ENCODE results near the gene ZNF609. TPM values are rescaled to one million over a fixed set of nuclear protein-coding genes. Genes with fewer than 3 reads are reported as not detected.

Gene ZNF609
- polyA plus RNA-seq, 1 donor (not counting 4 experiments of a cell fraction or from before 2014, with no cell fraction given), result 16.9 TPM

DNA sequence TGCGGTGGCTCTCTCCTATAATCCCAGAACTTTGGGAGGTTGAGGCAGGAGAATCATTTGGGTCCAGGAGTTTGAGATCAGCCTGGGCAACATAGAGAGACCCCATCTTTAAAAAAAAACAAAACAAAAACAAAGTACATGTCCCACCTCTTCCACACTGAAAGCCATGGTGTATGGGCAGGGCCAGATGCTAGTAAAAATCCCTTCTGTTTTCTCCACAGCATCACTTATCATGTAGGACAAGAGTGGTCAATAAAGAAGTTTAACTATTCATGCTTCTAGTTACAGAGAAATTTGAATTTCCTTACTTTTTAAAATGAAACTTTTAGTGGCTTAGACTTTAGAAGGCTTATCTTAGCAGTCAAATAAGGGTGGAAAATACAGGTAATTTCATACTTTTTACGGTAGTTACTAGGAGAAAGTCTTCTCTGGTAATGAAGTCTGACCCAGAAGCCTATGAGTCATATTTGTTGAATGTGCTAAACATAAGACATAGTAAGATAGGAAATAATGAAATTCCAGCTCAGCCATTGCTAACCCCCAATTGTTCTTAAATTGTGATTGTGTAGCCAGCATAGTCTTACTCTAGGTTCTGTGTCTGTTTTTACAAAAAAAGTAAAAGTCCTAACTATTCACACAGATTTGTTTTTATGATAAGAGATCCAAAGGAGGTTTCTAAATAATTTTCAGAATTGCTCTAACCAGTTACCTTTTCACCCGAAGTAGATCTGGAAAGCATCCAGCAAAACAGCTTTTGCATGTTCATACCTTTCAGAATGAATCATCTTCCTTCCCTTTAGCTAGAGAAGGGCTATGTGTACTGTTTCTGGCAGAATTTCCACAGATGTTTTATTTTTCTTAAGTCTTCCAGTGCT lies 16.4 kb upstream of the ZNF609 start:
- peak overlapping the region; percentile 68 for H2AFZ ChIP-seq (ENCODE audit: control insufficient read depth, low read length)
- peaks cover 19% of the 10 kb centered on the region for H3K4me1 ChIP-seq (ENCODE audit: control insufficient read depth, extremely low read depth, insufficient read depth, low read length)
- H3K36me3 ChIP-seq (ENCODE audit: control insufficient read depth in 2 of 2, extremely low read depth in 1 of 2, insufficient read depth in 2 of 2, low read length in 2 of 2), result peaks cover 4 to 7% of the 10 kb centered on the region in 2 experiments
- H3K79me2 ChIP-seq (ENCODE audit: control insufficient read depth, insufficient read depth, low read length), result no peaks in the 10 kb centered on the region
- no peaks in the 10 kb centered on the region for H3K9me3 ChIP-seq (ENCODE audit: control insufficient read depth, low read depth, low read length)
- no peaks in the 10 kb centered on the region for H3K27me3 ChIP-seq (ENCODE audit: control insufficient read depth, extremely low read depth, insufficient read depth, low read length)
- H3K27ac ChIP-seq (ENCODE audit: control insufficient read depth, insufficient read depth, low read length), result peak overlapping the region; percentile 83
- DNase-seq (ENCODE audit: low read depth, low spot score) (peak; percentile 59), FAIRE-seq (peak; percentile 89)
- no peaks in the 10 kb centered on the region for H3K9me1 ChIP-seq (ENCODE audit: control insufficient read depth, extremely low read depth, insufficient read depth, low read length)
- dilution Hi-C loops (cut with MboI; ENCODE audit: extremely low pct_ligation_motif_present, low sequenced_read_pairs), result no loop called here
- H3K4me2 ChIP-seq (ENCODE audit: control insufficient read depth, extremely low read depth, insufficient read depth, low read depth, low read length), result peak overlapping the region; percentile 82
- no peak for TF ChIP-seq EZH2 (IDR thresholded peaks at IDR 0.05; ENCODE audit: low read length)
- TF ChIP-seq, protein P1, sequence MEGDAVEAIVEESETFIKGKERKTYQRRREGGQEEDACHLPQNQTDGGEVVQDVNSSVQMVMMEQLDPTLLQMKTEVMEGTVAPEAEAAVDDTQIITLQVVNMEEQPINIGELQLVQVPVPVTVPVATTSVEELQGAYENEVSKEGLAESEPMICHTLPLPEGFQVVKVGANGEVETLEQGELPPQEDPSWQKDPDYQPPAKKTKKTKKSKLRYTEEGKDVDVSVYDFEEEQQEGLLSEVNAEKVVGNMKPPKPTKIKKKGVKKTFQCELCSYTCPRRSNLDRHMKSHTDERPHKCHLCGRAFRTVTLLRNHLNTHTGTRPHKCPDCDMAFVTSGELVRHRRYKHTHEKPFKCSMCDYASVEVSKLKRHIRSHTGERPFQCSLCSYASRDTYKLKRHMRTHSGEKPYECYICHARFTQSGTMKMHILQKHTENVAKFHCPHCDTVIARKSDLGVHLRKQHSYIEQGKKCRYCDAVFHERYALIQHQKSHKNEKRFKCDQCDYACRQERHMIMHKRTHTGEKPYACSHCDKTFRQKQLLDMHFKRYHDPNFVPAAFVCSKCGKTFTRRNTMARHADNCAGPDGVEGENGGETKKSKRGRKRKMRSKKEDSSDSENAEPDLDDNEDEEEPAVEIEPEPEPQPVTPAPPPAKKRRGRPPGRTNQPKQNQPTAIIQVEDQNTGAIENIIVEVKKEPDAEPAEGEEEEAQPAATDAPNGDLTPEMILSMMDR (optimal IDR thresholded peaks at IDR 0.05 in 1 of 3, IDR thresholded peaks at IDR 0.05 in 1 of 3, conservative IDR thresholded peaks at IDR 0.05 in 1 of 3; ENCODE audit: extremely low read depth in 1 of 3, insufficient read depth in 2 of 3, low read length in 3 of 3), result no peak
- H3K9ac ChIP-seq (ENCODE audit: control insufficient read depth, extremely low read depth, insufficient read depth, low read length), result peak overlapping the region; percentile 51
- peak overlapping the region in 2 of 3 experiments; percentile 41 to 54 for H3K4me3 ChIP-seq (ENCODE audit: control insufficient read depth in 2 of 3, extremely low read depth in 1 of 3, insufficient read depth in 2 of 3, low read depth in 1 of 3, low read length in 3 of 3)
- no peaks in the 10 kb centered on the region for H4K20me1 ChIP-seq (ENCODE audit: control insufficient read depth, extremely low read depth, insufficient read depth, low read length)

DNA sequence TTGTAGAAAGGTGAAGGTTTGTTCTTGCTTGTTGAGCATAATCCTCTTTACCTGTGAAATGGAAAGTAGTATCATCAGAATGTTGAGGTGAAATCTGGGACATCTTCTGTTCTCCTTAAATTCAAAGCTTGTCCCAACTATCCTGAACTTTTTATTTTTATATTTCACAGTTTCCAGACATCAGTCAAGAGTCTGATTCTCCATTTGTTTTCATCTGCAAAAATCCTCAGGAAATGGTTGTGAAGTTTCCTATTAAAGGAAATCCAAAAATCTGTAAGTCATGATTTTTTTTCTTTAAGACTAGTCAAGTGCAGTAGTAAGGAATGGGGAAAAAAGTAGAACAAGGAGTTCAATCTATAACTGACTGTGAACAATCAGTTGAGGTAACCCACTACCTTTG lies 15.5 kb upstream of the ZNF609 start:
- Histone ChIP-seq H3K27ac (ENCODE audit: control insufficient read depth, insufficient read depth, low read length) (peak overlapping the region; percentile 83), H3K9me1 (ENCODE audit: control insufficient read depth, extremely low read depth, insufficient read depth, low read length) (no peaks in the 10 kb centered on the region), H3K4me2 (ENCODE audit: control insufficient read depth, extremely low read depth, insufficient read depth, low read depth, low read length) (peak overlapping the region; percentile 82), H4K20me1 (ENCODE audit: control insufficient read depth, extremely low read depth, insufficient read depth, low read length) (no peaks in the 10 kb centered on the region), H3K9me3 (ENCODE audit: control insufficient read depth, low read depth, low read length) (no peaks in the 10 kb centered on the region), H2AFZ (ENCODE audit: control insufficient read depth, low read length) (no peak overlapping the region), H3K36me3 (ENCODE audit: control insufficient read depth in 2 of 2, extremely low read depth in 1 of 2, insufficient read depth in 2 of 2, low read length in 2 of 2) (peaks cover 4 to 7% of the 10 kb centered on the region in 2 experiments), H3K27me3 (ENCODE audit: control insufficient read depth, extremely low read depth, insufficient read depth, low read length) (no peaks in the 10 kb centered on the region), H3K79me2 (ENCODE audit: control insufficient read depth, insufficient read depth, low read length) (no peaks in the 10 kb centered on the region), H3K4me1 (ENCODE audit: control insufficient read depth, extremely low read depth, insufficient read depth, low read length) (peaks cover 19% of the 10 kb centered on the region), H3K9ac (ENCODE audit: control insufficient read depth, extremely low read depth, insufficient read depth, low read length) (no peak overlapping the region), H3K4me3 (ENCODE audit: control insufficient read depth in 2 of 3, extremely low read depth in 1 of 3, insufficient read depth in 2 of 3, low read depth in 1 of 3, low read length in 3 of 3) (peak overlapping the region in 1 of 3 experiments; percentile 29)
- dilution Hi-C loops (cut with MboI; ENCODE audit: extremely low pct_ligation_motif_present, low sequenced_read_pairs), result no loop called here
- TF ChIP-seq, protein P1 (optimal IDR thresholded peaks at IDR 0.05 in 1 of 3, IDR thresholded peaks at IDR 0.05 in 1 of 3, conservative IDR thresholded peaks at IDR 0.05 in 1 of 3; ENCODE audit: extremely low read depth in 1 of 3, insufficient read depth in 2 of 3, low read length in 3 of 3), result no peak
- no peak for TF ChIP-seq EZH2 (IDR thresholded peaks at IDR 0.05; ENCODE audit: low read length)
- DNase-seq (ENCODE audit: low read depth, low spot score), result no peak
- no peak for FAIRE-seq
